SU-DHL-6 (cell line): ENCODE results near the gene CEACAM16.

Source experiments
- CTCF ChIP-seq: fragments of 200-600 bp; sonication (generic); IDR thresholded peaks from one replicate; pipeline ENCODE4 v1.5.1; 2017; ENCODE audit warnings: antibody characterized with exemption, mild to moderate bottlenecking, low read length, moderate library complexity; ENCODE audit not compliant: insufficient read depth, poor library complexity, severe bottlenecking
- EZH2phosphoT487 ChIP-seq: fragments of 200-600 bp; sonication (generic), shearing (Covaris generic); conservative IDR thresholded peaks from 2 replicates; pipeline ENCODE4 v1.6.1; 2018; ENCODE audit warnings: mild to moderate bottlenecking, antibody characterized with exemption, low read length, moderate library complexity, mixed read lengths

GRCh38 chr19:44734357-44734756 lies 35.4 kb downstream of the CEACAM16 start:
- TF ChIP-seq CTCF, result no peak
- TF ChIP-seq EZH2phosphoT487, result no peak
